SKM-1 (cell line): ENCODE data around the gene BHLHE23.

Experiments used
- DNase-seq: peaks from one replicate; lab custom pipeline; 2025; ENCODE audit not compliant: unreplicated experiment; lab: John Stamatoyannopoulos, UW

The BHLHE23 gene

GRCh38 chr20:63006540-63007359, at the start of gene BHLHE23:
TSS of gene BHLHE23 (minus strand) at chr20:63006964. CDS start at chr20:63006774, 190 bp downstream.
- DNase-seq: no peak

GRCh38 chr20:63055575-63056235, 48.9 kb upstream of the BHLHE23 start:
- no peak for DNase-seq

GRCh38 chr20:63054681-63055240, 48.0 kb upstream of the BHLHE23 start:
- no peak for DNase-seq

- DNase-seq: no peak
These were observed 47.3 kb upstream of the BHLHE23 start for GRCh38 chr20:63054103-63054474.

GRCh38 chr20:63053432-63054102, 46.8 kb upstream of the BHLHE23 start:
- no peak for DNase-seq

GRCh38 chr20:63052571-63053431, 46.0 kb upstream of the BHLHE23 start:
- DNase-seq: no peak

GRCh38 chr20:63051911-63052310, 45.1 kb upstream of the BHLHE23 start:
- no peak for DNase-seq

- no peak for DNase-seq
These were observed 44.6 kb upstream of the BHLHE23 start for GRCh38 chr20:63051186-63051860.

- no peak for DNase-seq
These were observed 43.6 kb upstream of the BHLHE23 start for GRCh38 chr20:63050406-63050805.

- DNase-seq: no peak
These were observed 42.9 kb upstream of the BHLHE23 start for GRCh38 chr20:63049561-63050221.

GRCh38 chr20:63049191-63049518, 42.4 kb upstream of the BHLHE23 start:
- DNase-seq: no peak

- no peak for DNase-seq
These were observed 41.9 kb upstream of the BHLHE23 start for GRCh38 chr20:63048516-63049190.

GRCh38 chr20:63047946-63048345, 41.2 kb upstream of the BHLHE23 start:
- DNase-seq: no peak

GRCh38 chr20:63047267-63047666, 40.5 kb upstream of the BHLHE23 start:
- no peak for DNase-seq

GRCh38 chr20:63046841-63047240, 40.1 kb upstream of the BHLHE23 start:
- no peak for DNase-seq

GRCh38 chr20:63045991-63046390, 39.2 kb upstream of the BHLHE23 start:
- no peak for DNase-seq

GRCh38 chr20:63045401-63045800, 38.6 kb upstream of the BHLHE23 start:
- no peak for DNase-seq

- no peak for DNase-seq
These were observed 37.8 kb upstream of the BHLHE23 start for GRCh38 chr20:63044605-63045004.

GRCh38 chr20:63044204-63044600, 37.4 kb upstream of the BHLHE23 start:
- no peak for DNase-seq
